GM19023 (cell line): ENCODE data around the gene TMEM114.
"Not testable (repeated sequence)": the region's sequence is repeated elsewhere in the genome, so short reads cannot be mapped to it uniquely, and the experiment has no call there.

Experiments used
- ATAC-seq: cut with Tn5 transposase; IDR thresholded peaks from one replicate; pipeline ENCODE4 v1.9.1; 2021; ENCODE audit warnings: mild to moderate bottlenecking, moderate library complexity; ENCODE audit not compliant: unreplicated experiment

Gene TMEM114

DNA sequence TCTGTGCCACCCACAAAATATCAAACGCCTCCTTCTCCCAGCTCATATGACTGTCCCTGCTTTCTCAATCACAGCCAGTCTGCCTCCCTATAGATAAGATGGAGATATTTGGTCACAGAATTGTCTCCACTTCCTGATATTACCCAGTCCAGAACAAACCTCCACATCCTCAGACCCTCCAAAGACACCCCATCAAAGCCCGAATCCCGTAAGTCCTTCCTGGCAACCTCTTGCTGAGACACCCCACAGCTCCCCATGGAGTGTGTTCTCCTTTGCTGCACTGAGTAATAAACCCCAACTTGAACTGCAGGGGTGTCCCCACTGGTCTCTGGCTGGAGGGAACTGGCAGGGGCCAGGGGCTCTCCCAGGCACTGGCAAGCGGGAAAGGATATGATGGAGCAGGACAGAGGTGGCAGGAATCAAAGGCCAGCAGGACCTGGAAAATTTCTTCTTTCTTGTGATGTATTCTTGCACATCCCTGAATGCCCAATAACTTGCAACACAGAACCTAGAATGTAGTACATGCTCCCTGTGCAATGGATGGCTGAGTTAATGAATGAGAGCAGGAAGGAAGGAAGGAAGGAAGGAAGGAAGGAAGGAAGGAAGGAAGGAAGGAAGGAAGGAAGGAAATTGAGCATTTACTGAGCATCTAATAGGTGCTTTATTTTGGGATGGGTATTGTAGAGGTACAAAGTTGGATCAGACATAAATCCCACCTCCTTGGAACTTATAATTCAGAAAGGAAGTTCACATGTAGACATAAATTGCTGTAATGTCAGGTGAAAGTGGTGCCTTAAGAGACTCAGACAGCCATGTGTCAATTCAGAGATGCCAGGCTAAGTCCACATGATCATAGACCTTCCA, 13.9 kb downstream of the TMEM114 start:
- no peak for ATAC-seq

DNA sequence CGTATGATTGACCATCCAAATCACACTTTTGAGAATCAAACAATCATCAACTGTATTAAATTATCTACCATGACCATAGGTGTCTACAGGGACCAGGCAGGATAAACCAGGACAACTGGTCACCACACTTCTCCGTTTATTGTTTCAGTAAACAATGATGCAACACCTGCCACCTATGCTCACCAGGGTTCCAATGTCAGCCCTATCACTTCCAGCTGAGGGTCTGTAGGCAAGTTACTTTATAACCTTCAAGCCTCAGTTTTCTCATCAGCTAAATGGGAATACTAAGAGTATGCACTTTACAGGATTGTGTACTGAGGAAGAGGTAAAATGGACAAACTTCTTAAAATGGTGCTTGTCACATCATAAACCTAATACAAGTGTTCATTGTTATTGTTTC, 14.9 kb downstream of the TMEM114 start:
- ATAC-seq, result no peak

GRCh38 chr16:8572919-8573724, 17.2 kb downstream of the TMEM114 start:
- ATAC-seq, result no peak

DNA sequence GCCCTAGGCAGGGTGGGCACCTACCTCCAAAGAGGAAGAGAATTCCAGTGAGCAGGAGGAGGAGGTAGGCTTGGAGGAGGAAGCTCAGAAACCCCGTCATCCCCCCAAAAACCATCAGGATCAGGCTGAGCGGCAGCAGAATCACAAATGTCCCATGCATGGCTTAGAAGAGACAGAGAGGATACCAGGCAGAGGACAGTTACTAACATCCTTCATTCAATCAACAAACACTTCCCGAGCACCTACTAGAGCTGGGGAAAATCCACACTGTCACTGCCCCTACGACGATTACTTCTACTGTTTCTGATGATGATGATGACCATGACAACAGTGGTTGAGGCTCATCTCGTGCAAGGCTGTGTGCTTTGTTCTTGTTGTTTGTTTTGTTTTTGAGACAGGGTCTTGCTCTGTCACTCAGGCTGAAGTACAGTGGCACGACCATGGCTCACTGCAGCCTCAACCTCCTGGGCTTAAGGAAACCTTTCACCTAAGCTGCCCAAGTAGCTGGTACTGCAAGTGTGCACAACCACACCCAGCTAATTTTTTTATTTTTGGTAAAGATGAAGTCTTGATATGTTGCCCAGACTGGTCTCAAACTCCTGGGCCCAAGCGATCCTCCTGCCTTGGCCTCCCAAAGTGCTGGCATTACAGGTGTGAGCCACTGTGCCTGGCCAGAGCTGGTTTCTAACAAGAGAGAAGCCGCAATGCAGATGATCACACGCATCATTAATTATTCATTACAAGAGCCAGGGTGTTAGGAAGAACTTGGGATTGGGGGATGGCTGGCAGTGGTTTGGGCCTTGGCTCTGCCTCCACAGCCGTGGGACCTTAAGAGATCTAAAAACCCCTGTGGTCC, 18.0 kb downstream of the TMEM114 start:
- ATAC-seq, result no peak

- no peak for ATAC-seq
Measured at GRCh38 chr16:8571061-8571596, 19.2 kb downstream of the TMEM114 start.

GRCh38 chr16:8570393-8570792, 19.9 kb downstream of the TMEM114 start:
- not testable (repeated sequence) for ATAC-seq

DNA sequence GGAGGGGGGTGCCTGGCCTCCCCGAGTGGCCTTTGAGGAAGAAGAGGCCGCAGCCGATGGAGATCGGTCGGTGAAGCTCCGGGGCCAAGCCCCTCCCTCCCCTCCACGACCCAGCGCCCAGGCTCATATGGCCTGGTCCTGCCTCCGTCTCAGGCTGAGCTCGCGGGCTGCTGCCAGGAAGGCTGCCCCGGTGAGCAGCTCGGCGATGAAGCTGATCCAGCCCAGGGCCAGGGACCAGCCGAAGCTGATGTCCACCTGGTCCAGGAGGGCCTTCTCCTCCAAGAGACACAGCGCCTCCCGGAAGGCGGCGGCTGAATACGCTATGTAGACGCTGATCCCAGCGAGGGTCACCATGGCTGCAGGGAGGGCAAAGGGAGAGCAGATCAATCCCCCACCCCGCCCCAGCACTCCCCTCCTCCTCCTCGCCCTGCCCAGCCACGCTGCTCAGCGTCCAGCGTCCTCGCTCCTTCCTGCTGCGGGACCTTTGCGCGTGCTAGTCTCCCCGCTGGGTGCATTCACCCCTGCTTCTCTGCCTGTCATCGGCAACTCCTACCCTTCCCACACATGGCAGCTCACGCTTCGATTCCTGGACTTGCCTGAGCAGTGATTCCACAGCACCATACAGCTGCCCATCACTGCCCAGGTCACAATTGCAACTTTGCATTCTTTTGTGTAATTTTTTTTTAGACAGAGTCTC, 20.5 kb downstream of the TMEM114 start:
- ATAC-seq, result no peak

DNA sequence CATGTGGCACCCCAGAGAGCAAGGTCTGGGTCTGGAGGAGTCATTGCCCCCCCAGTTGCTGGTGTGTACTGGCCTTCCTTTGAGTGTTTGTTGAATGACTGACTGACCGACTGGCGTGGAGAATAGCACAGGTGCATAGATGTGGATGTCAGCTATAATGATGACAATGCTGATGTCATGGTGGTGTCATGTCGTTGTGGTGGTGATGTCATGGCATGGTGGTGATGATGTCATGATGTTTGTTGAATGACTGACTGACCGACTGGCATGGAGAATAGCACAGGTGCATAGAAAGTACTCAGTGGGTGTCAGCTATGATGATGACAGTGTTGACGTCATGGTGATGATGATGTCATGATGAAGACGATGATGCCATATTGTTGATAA, 22.1 kb downstream of the TMEM114 start:
- ATAC-seq, result no peak

DNA sequence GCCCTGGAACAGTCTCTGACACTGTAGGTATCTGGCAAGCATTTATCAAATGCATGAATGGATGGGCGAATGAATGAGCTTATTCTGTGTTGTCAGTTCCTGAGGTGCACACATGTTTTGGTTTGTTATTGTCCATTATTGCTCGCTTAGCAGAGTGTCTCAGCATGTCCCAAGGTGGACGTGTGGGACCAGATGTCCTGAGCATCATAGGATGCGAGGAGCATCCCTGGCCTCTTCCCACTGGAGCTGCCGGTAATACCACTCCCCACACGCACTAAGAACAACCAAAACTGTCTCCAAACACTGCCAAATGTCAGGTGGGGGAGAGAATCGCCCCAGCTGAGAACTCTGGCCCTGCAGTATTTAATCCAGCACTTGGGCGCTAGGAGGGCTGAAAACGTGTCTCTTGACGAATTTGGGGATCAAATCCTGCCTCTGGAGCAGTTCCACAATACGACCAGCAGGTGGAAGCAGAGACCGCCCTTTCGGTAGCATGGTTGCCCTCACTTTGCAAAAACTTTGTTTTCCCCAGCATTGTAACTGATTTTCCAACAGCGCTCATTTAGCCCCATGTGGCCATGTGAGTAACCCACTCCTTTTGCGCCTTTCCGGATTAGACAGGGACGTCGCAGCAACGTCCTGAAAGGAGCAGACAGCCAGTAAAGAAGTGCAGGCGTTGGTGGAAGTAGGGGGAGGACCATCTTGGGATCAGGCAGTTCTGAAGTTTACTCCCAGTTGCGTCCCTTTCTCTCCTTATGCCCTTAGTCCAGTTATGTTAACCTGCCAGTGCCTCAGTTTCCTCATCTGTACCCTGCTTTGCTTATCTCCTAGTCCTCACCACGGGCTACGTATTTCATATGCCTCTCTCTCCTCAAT, 22.7 kb downstream of the TMEM114 start:
- ATAC-seq, result peak; percentile 65

- ATAC-seq, result no peak
Measured at GRCh38 chr16:8565498-8565897, 24.8 kb downstream of the TMEM114 start.

DNA sequence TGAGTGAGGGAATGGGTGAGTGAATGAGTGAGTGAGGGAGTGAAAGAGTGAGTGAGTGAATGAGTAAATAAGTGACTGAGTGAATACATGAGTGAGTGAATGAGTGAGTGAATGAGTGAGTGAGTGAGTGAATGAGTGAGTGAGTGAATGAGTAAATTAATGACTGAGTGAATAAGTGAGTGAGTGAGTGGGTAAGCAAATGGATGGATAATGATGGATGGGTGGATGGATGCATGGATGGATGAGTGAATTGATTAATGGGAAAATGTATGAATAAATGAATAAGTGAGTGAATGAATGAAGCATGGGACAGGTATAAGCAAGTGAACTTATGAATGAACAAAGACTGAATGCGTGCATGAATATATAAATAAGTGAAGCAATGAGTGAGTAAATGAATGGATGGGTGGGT, 25.4 kb downstream of the TMEM114 start:
- ATAC-seq, result no peak

DNA sequence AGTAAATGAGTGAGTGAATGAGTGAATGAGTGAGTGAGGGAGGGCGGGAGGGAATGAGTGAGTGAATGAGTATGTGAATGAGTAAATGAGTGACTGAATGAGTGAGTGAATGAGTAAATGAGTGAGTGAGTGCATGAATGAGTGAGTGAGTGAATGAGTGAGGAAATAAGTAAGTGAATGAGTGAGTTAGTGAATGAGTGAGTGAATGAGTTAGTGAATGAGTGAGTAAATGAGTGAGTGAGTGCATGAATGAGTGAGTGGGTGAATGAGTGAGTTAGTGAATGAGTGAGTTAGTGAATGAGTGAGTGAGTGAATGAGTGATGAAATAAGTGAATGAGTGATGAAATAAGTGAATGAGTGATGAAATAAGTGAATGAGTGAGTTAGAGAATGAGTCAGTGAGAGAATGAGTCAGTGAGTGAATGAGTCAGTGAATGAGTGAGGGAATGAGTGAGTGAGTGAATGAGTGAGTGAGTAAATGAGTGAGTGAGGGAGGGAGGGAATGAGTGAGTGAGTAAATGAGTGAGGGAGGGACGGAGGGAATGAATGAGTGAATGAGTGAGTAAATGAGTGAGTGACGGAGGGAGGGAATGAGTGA, 26.3 kb downstream of the TMEM114 start:
- not testable (repeated sequence) for ATAC-seq

DNA sequence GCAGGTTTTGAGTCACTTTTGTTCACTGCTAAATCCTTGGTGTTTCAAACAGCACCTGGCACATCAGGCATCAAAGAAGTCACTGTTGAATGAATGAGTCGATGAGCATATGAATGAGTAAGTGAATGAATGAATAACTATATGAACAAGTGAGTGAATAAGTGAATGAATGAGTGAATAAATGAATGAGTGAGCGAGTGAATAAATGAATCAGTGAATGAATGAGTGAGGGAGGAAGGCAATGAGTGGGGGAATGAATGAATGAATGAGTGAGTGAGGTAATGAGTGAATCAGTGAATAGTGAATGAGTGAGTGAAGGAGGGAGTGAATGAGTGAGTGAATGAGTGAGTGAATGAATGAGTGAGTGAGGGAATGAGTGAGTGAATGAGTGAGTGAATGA, 28.8 kb downstream of the TMEM114 start:
- ATAC-seq, result no peak

DNA sequence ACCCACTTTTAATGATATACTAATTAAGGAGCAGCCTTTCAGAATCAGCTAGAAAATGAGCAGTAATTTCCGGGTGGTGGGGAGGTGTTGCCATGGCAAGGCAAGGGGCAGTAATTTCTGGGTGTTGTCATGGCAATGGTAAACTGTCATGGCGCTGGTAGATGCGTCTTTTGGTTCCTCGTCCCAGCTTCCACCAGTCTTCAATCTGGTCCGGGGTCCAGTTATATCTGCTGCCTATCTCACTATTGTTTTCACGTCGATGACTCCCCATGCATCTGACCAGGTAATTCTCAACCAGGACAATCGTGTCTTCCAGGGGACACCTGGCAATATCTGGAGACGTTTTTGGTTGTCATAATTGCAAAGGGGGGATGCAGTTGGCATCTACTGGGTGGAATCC, 34.9 kb downstream of the TMEM114 start:
- no peak for ATAC-seq

DNA sequence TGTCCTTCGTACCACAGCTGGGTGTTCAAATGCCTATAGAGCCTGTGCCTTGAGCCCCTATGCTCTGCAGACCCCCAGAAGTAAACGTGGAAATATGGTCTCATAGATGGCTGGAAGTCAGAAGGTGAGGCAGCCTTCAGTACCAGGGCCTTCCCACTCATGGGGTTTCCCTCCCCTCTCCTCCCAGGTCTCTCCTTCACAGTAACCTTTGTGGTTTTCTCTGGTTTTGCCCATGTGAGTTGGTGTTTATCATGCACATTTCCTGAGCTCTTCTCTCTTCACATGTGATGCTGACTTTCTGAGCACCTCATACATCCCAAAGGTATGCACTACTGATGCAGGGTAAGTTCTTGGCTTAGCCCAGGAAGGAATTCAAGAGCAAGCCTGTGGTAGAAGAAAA, 35.4 kb downstream of the TMEM114 start:
- ATAC-seq, result peak; percentile 79

DNA sequence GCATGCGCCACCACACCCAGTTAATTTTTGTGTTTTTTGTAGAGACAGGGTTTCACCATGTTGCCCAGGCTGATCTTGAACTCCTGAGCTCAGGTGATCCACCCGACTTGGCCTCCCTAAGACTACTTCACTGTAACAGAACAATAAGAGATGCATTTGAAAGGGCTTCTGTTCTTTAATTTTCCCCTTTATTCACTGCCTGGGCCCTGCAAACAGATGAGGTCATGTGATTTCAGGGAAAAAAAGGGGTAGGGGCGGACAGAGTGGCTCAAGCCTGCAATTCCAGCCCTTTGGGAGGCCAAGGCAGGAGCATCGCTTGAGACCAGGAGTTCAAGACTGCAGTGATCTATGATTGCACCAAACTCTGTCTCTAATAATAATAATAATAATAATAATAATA, 36.3 kb downstream of the TMEM114 start:
- no peak for ATAC-seq

DNA sequence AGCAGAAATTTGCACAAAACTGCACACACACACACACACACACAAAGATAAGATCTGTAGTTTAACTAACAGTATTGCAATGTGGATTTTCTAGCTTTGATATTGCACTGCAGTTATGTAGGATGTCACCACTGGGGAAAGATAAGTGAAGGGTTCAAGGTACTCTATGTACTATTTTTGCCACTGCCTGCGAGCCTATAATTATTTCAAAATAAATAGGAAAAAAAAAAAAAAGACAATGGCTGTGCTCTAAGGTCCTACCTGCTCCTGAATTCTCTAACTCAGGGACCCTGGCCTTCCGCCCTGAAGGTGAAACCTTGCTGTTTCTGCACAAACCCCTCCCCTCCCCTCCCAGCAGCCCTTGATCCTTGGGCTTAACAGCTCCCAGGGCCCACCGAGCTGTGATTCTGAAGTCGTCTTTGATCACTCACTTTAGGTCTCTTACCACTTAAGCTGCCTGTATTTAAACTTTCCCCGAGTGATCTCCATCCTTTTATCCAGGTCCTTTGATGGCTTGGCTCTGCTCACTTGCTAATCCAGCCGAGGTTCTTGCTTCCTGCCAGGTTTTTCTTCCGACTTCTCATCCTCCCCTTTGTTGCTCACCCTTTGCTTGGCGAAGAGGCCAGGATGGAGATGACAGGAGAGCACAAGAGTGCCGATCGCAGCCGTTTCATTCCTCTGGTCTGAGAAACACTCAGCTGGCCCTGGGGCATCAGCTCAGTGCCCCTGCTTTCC, 37.7 kb downstream of the TMEM114 start:
- ATAC-seq, result no peak
